ENCODE data around the gene ART4.

The ART4 gene

GRCh38 chr12:14784471-14784870, 58.9 kb downstream of the ART4 start:
- TF ChIP-seq CTCF (IDR thresholded peaks at IDR 0.05; ENCODE audit: insufficient read depth, low read length, missing control alignments): no peak
- no peak overlapping the region for H3K4me3 ChIP-seq (ENCODE audit: low read depth, low read length)
- ChIA-PET CTCF (interaction anchor here (1.1 to 1.9 kb wide), 2 partner anchors 13 to 18 kb away, joined by 5 to 6 read pairs; no protein-coding TSS in a partner anchor), POLR2A (interaction anchor here (0.8 to 1.2 kb wide), 2 partner anchors 13 to 14 kb away, joined by 3 read pairs; no protein-coding TSS in a partner anchor)
- no peak for DNase-seq (ENCODE audit: low read depth, low spot score)

GRCh38 chr12:14782756-14783155, 60.6 kb downstream of the ART4 start:
- DNase-seq (ENCODE audit: low read depth, low spot score): no peak
- POLR2A ChIA-PET: interaction anchor here (0.6 to 1.0 kb wide), 2 partner anchors 9 to 13 kb away, joined by 3 to 4 read pairs; a partner anchor contains a TSS
- no peak for TF ChIP-seq CTCF (IDR thresholded peaks at IDR 0.05; ENCODE audit: insufficient read depth, low read length, missing control alignments)
- no peak overlapping the region for H3K4me3 ChIP-seq (ENCODE audit: low read depth, low read length)
- CTCF ChIA-PET: interaction anchor here (1.4 kb wide), 1 partner anchor 213 kb away, joined by 7 read pairs; no protein-coding TSS in a partner anchor

- no peak overlapping the region for H3K4me3 ChIP-seq (ENCODE audit: low read depth, low read length)
- no peak for DNase-seq (ENCODE audit: low read depth, low spot score)
- CTCF ChIA-PET: interaction anchor here (1.4 to 1.9 kb wide), 3 partner anchors 11 to 214 kb away, joined by 3 to 7 read pairs (median 6); no protein-coding TSS in a partner anchor
- no peak for TF ChIP-seq CTCF (IDR thresholded peaks at IDR 0.05; ENCODE audit: insufficient read depth, low read length, missing control alignments)
- POLR2A ChIA-PET: interaction anchor here (1.0 to 1.2 kb wide), 2 partner anchors 8 to 10 kb away, joined by 4 read pairs; a partner anchor contains a TSS
Measured at GRCh38 chr12:14781563-14781962, 61.8 kb downstream of the ART4 start.

- ChIA-PET CTCF (interaction anchor here (1.5 to 1.9 kb wide), 2 partner anchors 12 to 26 kb away, joined by 3 to 6 read pairs; no protein-coding TSS in a partner anchor), POLR2A (interaction anchor here (1.2 kb wide), 1 partner anchor 9 kb away, joined by 4 read pairs; no protein-coding TSS in a partner anchor)
- no peak for DNase-seq (ENCODE audit: low read depth, low spot score)
- H3K4me3 ChIP-seq (ENCODE audit: low read depth, low read length): no peak overlapping the region
- no peak for TF ChIP-seq CTCF (IDR thresholded peaks at IDR 0.05; ENCODE audit: insufficient read depth, low read length, missing control alignments)
Measured at GRCh38 chr12:14780859-14781258, 62.5 kb downstream of the ART4 start.

- ChIA-PET POLR2A (no interaction called here), CTCF (interaction anchor here (1.9 to 2.5 kb wide), 2 partner anchors 10 to 13 kb away, joined by 6 to 7 read pairs; no protein-coding TSS in a partner anchor)
- H3K4me3 ChIP-seq (ENCODE audit: low read depth, low read length): no peak overlapping the region
- no peak for TF ChIP-seq CTCF (IDR thresholded peaks at IDR 0.05; ENCODE audit: insufficient read depth, low read length, missing control alignments)
- DNase-seq (ENCODE audit: low read depth, low spot score): no peak
Measured at GRCh38 chr12:14779834-14780233, 63.5 kb downstream of the ART4 start.

- H3K4me3 ChIP-seq (ENCODE audit: low read depth, low read length): no peak overlapping the region
- POLR2A ChIA-PET: interaction anchor here (0.8 kb wide), 1 partner anchor 26 kb away, joined by 3 read pairs; the partner anchor contains the start of genes C12orf60 and WBP11
- no peak for DNase-seq (ENCODE audit: low read depth, low spot score)
- TF ChIP-seq CTCF (IDR thresholded peaks at IDR 0.05; ENCODE audit: insufficient read depth, low read length, missing control alignments): no peak
- CTCF ChIA-PET: no interaction called here
Measured at GRCh38 chr12:14777271-14777670, 66.1 kb downstream of the ART4 start.
